ENCODE results near the gene LIPJ. TPM values are rescaled to one million over a fixed set of nuclear protein-coding genes. Genes with fewer than 3 reads are reported as not detected.

Gene LIPJ
- total and polyA plus RNA-seq, 2 experiments from 2014 or later: not detected

DNA sequence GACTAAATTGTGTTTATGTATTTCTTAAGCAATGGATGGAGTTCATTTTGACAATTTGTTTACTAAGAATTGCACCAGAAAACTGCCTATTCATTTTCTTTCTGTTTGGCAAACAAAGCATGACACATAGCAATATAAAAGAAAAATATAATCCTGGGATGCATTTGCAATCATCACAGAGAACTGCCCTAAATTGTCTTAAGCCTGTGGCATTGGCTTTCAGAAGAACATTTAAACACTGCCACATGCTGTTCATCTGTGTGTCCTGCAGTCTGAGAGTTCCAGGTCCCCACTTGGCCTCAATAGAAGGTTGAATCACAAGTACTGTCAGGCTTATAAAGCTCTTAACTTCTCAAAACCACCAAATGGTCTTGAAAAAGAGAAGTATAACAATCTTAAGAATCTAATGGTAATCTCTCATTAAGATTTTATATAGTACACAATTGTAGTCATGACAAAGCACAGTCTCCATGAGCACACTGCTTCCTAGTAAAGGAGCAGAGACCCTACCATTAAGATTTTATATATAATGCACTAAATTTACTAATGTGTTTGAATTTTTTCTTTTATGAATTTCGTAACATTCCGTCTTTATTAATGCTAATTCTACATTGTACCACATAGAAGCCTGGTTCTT, 33.3 kb upstream of the LIPJ start:
- Histone ChIP-seq H3K27me3 (no peaks in the 10 kb centered on the region), H3K36me3 (no peaks in the 10 kb centered on the region), H3K4me3 (no peak overlapping the region), H3K27ac (no peak overlapping the region), H3K4me1 (ENCODE audit: low read depth) (no peaks in the 10 kb centered on the region), H3K9me3 (ENCODE audit: low read depth) (no peaks in the 10 kb centered on the region)
- peak; percentile 55 to 91 for DNase-seq (ENCODE audit: low read depth in 1 of 2, low spot score in 1 of 2)
- TF ChIP-seq, protein P1, sequence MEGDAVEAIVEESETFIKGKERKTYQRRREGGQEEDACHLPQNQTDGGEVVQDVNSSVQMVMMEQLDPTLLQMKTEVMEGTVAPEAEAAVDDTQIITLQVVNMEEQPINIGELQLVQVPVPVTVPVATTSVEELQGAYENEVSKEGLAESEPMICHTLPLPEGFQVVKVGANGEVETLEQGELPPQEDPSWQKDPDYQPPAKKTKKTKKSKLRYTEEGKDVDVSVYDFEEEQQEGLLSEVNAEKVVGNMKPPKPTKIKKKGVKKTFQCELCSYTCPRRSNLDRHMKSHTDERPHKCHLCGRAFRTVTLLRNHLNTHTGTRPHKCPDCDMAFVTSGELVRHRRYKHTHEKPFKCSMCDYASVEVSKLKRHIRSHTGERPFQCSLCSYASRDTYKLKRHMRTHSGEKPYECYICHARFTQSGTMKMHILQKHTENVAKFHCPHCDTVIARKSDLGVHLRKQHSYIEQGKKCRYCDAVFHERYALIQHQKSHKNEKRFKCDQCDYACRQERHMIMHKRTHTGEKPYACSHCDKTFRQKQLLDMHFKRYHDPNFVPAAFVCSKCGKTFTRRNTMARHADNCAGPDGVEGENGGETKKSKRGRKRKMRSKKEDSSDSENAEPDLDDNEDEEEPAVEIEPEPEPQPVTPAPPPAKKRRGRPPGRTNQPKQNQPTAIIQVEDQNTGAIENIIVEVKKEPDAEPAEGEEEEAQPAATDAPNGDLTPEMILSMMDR (IDR thresholded peaks at IDR 0.05; ENCODE audit: low read depth, low read length): peak; percentile 87

DNA sequence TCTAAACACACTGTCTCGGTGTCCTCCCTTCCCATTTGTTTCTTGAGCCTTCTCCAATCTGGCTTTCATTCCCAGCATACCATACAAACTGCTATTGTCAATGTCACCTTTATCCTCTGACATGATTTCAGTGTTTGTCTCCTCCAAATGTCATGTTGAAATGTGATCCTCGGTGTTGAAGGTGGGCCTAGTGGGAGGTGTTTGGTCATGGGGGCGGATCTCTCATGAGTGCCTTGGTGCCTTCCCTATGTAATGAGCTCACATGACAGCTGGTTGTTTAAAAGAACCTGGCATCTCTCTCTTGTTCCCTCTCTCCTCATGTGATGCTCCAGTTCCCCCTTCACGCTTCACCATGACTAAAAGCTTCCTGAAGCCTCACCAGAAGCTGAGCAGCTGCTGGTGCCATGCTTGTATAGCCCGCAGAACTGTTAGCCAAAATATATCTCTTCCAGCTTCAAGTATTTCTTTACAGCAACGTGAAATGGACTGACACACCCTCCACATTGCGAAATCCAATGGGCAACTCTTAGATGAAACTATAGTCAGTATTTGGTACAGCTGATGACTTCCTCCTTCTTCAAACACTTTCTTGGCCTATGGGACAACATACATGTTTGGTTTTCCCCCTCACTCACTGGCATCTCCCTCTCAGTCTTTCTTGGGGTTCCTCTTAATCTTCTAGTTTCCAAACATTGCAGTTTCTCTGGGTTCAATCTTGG, 31.2 kb upstream of the LIPJ start:
- no peaks in the 10 kb centered on the region for H3K27me3 ChIP-seq
- H3K36me3 ChIP-seq: no peaks in the 10 kb centered on the region
- TF ChIP-seq, protein P1 (IDR thresholded peaks at IDR 0.05; ENCODE audit: low read depth, low read length): no peak
- H3K27ac ChIP-seq: no peak overlapping the region
- no peaks in the 10 kb centered on the region for H3K9me3 ChIP-seq (ENCODE audit: low read depth)
- DNase-seq (ENCODE audit: low read depth in 1 of 2, low spot score in 1 of 2): no peak
- no peak overlapping the region for H3K4me3 ChIP-seq
- no peaks in the 10 kb centered on the region for H3K4me1 ChIP-seq (ENCODE audit: low read depth)

DNA sequence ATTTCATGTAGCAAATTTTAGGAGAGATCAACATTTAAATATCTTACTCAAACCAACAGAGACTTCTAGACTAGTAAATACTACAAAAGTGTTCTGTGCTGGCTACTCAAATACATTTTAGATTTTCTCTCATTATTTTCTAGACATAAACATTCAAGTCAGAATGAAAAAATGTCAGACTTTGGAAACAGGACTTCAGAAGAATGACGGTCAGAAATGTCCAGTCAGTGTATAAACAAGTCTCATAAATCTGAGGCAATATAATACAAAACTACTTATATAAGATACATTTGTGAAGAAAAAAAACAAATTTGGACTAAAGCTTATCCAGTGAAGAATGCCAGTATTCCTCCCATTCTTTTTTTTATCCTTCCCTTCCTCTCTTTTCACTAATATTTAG, 29.3 kb upstream of the LIPJ start:
- DNase-seq (ENCODE audit: low read depth in 1 of 2, low spot score in 1 of 2): no peak
- Histone ChIP-seq H3K4me1 (ENCODE audit: low read depth) (no peaks in the 10 kb centered on the region), H3K9me3 (ENCODE audit: low read depth) (no peaks in the 10 kb centered on the region), H3K27me3 (no peaks in the 10 kb centered on the region), H3K27ac (no peak overlapping the region), H3K4me3 (no peak overlapping the region), H3K36me3 (no peaks in the 10 kb centered on the region)
- TF ChIP-seq, protein P1 (IDR thresholded peaks at IDR 0.05; ENCODE audit: low read depth, low read length): no peak

DNA sequence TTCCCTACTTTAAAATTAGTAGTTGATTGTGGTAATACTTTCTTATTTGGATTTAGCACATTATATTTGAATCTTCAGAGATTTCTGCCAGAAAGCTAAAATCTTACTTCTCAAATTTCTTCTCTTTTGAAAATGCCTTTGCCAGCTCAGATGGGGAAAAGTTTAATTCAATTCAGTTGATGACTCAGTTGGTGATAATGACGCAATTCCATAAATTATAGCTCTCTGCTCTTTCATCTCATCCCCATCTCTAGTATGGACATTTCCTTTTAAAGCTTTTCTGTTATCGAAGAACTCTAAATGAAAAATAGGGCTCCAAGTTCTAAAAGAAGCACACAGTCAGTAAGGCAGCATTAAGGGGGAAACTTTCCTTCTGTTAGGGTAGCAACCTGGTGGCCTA, 28.9 kb upstream of the LIPJ start:
- peak in 1 of 2 donors; percentile 50 for DNase-seq (ENCODE audit: low read depth in 1 of 2, low spot score in 1 of 2)
- TF ChIP-seq, protein P1 (IDR thresholded peaks at IDR 0.05; ENCODE audit: low read depth, low read length): no peak
- Histone ChIP-seq H3K36me3 (no peaks in the 10 kb centered on the region), H3K4me1 (ENCODE audit: low read depth) (no peaks in the 10 kb centered on the region), H3K27ac (no peak overlapping the region), H3K4me3 (no peak overlapping the region), H3K27me3 (no peaks in the 10 kb centered on the region), H3K9me3 (ENCODE audit: low read depth) (no peaks in the 10 kb centered on the region)

DNA sequence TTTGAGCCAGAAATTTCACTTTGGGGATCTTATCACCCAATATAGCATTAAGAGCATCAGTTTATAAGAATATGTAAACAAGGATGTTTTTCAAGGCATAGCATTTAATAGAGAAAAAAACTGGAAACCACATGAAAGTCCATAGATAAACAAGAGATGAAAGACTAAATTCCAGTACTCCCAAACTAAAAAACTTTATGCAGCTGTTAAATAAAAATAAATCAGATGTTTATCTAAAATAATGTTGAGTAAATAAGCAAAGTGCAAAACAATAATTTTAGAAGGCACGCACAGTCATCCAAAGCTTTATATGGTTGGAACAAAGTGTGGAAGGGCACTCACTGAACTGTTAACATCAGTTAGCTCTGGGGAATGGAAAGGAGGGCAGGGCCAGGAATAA, 24.4 kb upstream of the LIPJ start:
- Histone ChIP-seq H3K4me3 (no peak overlapping the region), H3K27me3 (no peaks in the 10 kb centered on the region), H3K9me3 (ENCODE audit: low read depth) (no peaks in the 10 kb centered on the region), H3K4me1 (ENCODE audit: low read depth) (no peaks in the 10 kb centered on the region), H3K36me3 (no peaks in the 10 kb centered on the region), H3K27ac (no peak overlapping the region)
- no peak for DNase-seq (ENCODE audit: low read depth in 1 of 2, low spot score in 1 of 2)
- TF ChIP-seq, protein P1 (IDR thresholded peaks at IDR 0.05; ENCODE audit: low read depth, low read length): no peak
